ENCODE results near the gene TTC23.

TTC23 gene

GRCh38 chr15:99134317-99134821, 115.0 kb downstream of the TTC23 start:
- no peak for DNase-seq

- DNase-seq = no peak
Observed at GRCh38 chr15:99132634-99133287, 116.6 kb downstream of the TTC23 start.

GRCh38 chr15:99132122-99132521, 117.3 kb downstream of the TTC23 start:
- DNase-seq = no peak

- DNase-seq = no peak
Observed at GRCh38 chr15:99131441-99132023, 117.8 kb downstream of the TTC23 start.

GRCh38 chr15:99130765-99131440, 118.5 kb downstream of the TTC23 start:
- no peak for DNase-seq

GRCh38 chr15:99130314-99130713, 119.1 kb downstream of the TTC23 start:
- DNase-seq = no peak

- no peak for DNase-seq
Observed at GRCh38 chr15:99129644-99130043, 119.7 kb downstream of the TTC23 start.

- DNase-seq = no peak
Observed at GRCh38 chr15:99128411-99128810, 121.0 kb downstream of the TTC23 start.

GRCh38 chr15:99127773-99128172, 121.6 kb downstream of the TTC23 start:
- DNase-seq = no peak

GRCh38 chr15:99126930-99127329, 122.5 kb downstream of the TTC23 start:
- DNase-seq = no peak

GRCh38 chr15:99126131-99126588, 123.2 kb downstream of the TTC23 start:
- DNase-seq = no peak

- DNase-seq = no peak
Observed at GRCh38 chr15:99125061-99125891, 124.1 kb downstream of the TTC23 start.

GRCh38 chr15:99124641-99125040, 124.7 kb downstream of the TTC23 start:
- DNase-seq = no peak

- no peak for DNase-seq
Observed at GRCh38 chr15:99123713-99124451, 125.5 kb downstream of the TTC23 start.

GRCh38 chr15:99122831-99123712, 126.3 kb downstream of the TTC23 start:
- DNase-seq = no peak

GRCh38 chr15:99121691-99122410, 127.5 kb downstream of the TTC23 start:
- DNase-seq = no peak

GRCh38 chr15:99121207-99121606, 128.2 kb downstream of the TTC23 start:
- DNase-seq = no peak

GRCh38 chr15:99120050-99120777, 129.2 kb downstream of the TTC23 start:
- no peak for DNase-seq

- DNase-seq = no peak
Observed at GRCh38 chr15:99118801-99119546, 130.4 kb downstream of the TTC23 start.
